HG03139 (cell line): ENCODE measurements around the gene MID1.

Source experiments
- ATAC-seq: cut with Tn5 transposase; IDR thresholded peaks from one replicate; pipeline ENCODE4 v1.9.1; 2021; ENCODE audit not compliant: unreplicated experiment

Gene MID1

GRCh38 chrX:10531927-10532326 is 88.5 kb downstream of the MID1 start:
- no peak for ATAC-seq

GRCh38 chrX:10529344-10529743 is 91.0 kb downstream of the MID1 start:
- ATAC-seq = no peak

- no peak for ATAC-seq
Measured at GRCh38 chrX:10526451-10526850, 93.9 kb downstream of the MID1 start.

DNA sequence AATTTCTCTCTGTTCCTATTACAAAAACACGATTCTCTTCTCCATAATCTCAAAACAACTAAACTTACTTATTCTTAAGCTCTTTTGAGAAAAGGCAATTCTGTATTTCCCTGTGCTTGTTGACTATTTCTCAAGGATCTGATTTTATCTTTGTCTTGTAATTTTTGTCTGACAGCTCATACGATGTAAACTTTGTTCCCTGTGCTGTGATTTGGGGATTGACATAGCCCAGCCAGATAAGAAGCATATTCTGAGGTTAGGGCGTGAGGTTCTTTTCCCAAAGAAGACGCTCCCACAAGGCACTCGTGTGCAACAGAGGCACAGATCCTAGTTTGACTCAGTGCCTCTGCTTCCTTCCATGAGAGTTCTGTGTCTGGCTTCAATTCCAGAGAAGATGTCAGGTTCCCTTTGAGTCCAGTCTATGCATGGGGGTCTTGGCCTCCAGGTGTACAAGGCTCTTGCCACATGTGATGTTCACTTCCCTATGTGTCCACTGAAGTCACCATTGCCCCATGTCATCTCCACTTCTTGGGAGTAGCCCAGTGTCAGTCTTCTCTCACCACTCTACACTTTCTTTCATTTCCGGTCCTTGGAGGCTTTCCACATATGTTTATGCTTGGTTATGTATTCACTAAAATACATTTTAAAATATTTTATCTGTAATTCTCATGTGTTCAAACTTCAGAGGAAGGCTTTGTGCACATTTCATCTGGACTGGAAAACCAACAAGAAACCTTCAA is 94.8 kb downstream of the MID1 start:
- no peak for ATAC-seq

DNA sequence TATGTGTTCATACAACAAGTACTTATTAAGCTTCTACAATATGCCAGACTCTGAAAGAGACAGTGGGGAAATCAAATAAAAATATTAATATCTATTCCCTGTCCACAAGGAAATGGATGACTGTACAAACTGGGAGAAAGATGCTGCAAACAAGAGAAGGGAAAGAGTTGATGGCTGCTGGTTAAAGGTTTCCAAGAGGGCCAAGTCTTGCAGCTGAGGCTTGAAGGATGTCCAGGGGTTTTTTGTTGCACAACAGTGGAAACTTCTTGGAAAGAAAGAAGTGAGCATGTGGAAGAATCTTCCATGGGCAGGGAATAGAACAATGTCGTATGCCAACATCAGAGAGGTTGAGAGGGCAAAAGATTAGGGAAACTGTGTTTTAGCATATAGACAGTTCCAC is 95.8 kb downstream of the MID1 start:
- no peak for ATAC-seq

DNA sequence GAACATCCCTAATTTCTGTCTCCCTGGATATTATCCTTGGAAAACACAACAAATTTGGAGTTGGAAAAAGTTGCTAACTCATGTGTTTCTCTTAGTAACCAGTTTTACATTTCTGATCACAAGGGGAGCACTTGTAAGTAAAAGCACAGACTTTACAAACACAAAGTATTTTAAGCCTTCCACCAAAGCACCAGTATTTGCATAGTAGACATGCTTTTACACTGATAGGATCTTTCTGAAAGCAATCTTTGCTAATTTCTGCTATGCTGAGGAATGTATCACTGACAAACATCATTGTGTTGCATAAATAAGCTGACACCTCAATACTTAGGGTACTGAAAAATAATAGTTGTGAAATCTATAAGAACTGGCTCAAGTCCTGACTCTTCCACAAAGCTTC is 100.6 kb downstream of the MID1 start:
- no peak for ATAC-seq

DNA sequence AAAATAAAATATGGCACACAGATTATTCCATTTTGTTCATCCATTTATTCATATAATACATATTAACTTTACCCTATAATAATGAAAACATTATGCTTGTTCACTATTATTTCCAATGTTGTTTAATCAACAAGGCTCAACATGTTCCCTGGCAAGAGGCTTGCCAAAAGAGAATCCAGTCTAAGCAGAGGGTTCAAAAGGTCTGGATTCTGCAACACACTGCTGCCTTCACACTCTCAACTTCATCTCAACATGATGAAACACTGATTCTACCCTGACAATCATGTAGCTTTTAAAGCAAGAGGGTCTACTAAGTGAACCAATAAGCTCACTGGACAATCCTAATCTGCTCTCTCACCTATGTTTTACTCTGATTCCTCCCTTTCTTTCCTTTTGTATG is 101.1 kb downstream of the MID1 start:
- no peak for ATAC-seq

DNA sequence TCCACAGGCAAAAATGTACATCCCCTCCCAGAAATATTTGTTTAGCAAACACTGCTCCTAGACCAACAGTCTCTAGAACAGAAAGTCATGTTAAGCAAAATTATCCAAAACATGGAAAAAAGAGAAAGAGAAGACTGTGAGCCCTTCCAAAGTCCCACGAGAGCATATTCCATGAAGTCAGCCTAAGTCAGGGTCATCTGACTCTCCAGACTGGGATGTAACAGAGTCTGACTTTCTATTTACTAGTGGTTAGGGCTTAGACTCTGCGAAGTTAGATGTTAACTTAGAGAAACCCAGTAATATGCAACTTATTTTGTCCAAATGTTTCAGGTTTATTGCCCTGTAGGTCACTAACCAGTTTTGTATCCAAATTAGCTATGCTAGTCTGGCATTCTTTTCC is 102.3 kb downstream of the MID1 start:
- ATAC-seq = no peak

GRCh38 chrX:10516781-10517322 is 103.5 kb downstream of the MID1 start:
- no peak for ATAC-seq

- no peak for ATAC-seq
Measured at GRCh38 chrX:10514891-10515290, 105.5 kb downstream of the MID1 start.

- ATAC-seq = no peak
Measured at GRCh38 chrX:10513974-10514373, 106.4 kb downstream of the MID1 start.

- ATAC-seq = no peak
Measured at GRCh38 chrX:10512741-10513140, 107.6 kb downstream of the MID1 start.

GRCh38 chrX:10512258-10512657 is 108.1 kb downstream of the MID1 start:
- no peak for ATAC-seq

GRCh38 chrX:10509397-10509796 is 111.0 kb downstream of the MID1 start:
- no peak for ATAC-seq

DNA sequence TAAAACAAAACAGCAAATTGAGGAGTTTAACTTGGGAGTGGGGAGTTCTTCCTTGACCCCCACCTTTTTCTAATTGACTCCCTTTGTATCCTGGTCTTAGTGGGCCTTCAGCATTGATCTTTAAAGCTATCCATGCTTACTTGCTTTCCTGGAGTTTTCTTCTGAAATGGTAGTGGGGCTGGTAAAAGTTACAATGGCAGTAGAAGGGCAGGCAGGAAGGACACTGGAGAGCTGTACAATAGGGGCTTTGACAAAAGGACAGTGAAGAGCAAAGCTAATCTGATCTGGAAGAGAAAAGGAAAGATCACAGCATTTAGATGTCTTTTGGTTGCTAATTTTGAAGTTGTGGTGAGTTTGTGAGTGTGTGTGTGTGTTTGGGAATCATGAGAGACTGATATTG is 111.5 kb downstream of the MID1 start:
- no peak for ATAC-seq

DNA sequence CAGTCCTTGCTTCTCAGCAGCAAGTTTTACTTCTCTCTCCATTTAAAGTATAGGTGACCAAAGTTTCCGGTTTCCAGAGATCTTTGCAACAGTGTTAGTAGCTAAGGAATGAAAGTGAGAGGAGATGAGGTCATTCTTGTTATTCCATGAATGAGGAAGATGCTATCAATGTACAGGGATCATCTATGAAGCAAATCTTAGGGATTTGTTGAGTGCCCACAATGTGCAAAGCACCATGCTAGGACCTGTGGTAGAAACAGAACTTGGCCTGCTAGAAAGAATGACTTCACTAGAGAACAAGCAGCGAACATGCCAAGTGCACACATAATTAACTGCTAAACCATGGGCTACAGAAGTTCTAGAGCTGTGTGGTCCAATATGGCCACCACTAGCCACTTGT is 112.5 kb downstream of the MID1 start:
- no peak for ATAC-seq

DNA sequence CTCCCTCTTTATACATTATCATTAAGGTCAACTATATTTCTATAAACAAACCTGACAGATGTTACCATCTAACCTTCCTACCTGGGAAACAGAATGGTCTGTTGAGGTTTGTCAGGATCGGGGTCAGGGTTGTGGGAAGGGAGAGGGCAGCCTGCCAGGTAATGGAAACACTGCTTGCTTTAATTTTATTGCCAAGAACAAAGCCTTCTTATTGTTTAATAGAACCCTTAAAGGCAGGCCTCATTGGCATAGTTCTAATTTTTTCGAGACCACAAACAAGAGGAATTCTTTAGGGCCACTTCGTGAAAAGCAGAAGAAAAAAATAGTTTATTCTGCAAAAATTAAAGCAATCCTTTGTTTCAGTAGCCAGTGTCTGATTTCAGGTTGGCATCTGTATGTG is 113.2 kb downstream of the MID1 start:
- no peak for ATAC-seq

- no peak for ATAC-seq
Measured at GRCh38 chrX:10506781-10507180, 113.6 kb downstream of the MID1 start.

DNA sequence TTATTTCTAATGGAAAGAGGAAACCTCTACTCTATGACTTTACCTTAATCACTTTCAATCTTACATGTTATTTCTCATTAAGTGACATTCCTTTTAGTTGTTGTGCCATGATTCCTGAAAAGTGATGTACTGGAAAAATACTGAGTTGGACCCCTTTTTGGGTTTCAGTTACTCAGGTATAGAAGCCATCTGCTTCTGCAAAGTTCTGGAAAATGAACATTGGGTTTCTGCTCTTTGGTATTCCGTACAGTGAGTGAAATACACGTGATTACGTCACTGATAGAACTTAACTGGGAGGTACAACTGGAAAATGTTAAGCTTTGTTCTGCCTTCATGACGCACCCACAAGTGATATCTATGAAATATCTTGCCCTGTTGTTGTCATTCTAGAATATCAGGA is 114.7 kb downstream of the MID1 start:
- no peak for ATAC-seq

GRCh38 chrX:10502961-10503360 is 117.4 kb downstream of the MID1 start:
- ATAC-seq = no peak

GRCh38 chrX:10501611-10502010 is 118.8 kb downstream of the MID1 start:
- no peak for ATAC-seq

- no peak for ATAC-seq
Measured at GRCh38 chrX:10496345-10496965, 123.9 kb downstream of the MID1 start.

DNA sequence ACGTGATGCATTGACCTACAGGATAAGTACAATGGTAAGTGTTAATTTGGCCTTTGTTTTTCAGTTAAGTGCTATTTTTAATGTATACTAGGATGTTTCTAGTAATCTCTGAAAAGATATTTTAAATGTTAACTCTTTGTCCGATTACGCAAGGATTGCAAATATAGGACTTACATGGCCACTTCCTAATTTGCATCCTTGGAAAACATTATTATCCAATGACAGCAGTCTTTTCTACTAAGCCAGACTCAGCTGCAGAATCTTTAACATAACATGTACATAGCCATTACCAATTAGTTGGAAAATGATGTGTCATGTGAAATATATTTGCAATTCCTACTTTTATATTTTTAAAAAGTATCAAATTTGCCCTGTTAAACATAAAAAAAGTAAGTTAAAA is 124.7 kb downstream of the MID1 start:
- no peak for ATAC-seq
